Activated CD4-positive, alpha-beta T cell treated with anti-CD3 and anti-CD28 coated beads, Interleukin-2, amount 50 U/mL, for 48 hours (primary cell): ENCODE results near the gene ABCA4.

Experiments
- DNase-seq, 2 experiments: peaks; one replicate each; pipeline ENCODE4 v3.0.0-alpha.2; 2020

The ABCA4 gene

DNA sequence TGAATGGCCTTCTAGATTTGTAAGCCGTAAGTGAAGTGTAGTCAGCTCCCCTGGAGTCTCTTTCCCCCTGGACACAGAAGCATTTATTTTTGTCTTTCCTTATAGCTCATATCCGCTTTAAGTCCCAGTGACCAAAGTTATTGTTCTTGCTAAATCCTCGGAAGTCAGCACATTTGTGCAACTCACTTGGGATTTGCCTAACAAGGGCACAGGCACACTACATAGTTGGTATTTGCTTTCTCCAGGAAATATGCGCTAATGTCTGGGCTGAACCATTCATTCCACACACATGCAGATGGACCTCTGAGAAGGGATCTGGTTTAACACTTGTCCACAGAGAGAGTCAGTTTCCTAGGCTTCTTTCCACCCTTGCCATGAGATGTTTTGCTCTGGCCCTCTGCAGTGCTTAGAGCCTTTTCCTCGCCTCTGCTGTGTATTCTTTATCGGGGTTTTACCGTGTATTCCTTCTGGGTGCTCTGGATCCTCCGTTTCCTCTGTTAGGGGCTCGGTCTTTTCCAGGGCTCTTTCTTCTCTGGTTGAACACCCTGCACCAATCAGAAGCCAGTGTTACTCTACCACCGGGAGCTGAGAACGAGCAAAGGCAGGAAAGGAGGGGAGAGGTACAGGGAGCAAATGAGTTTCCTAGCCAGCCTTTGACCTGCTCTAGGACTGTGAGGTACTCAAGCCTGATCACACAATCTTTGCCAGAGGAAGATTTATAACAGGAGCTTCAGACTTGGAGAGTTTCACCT, 72.4 kb downstream of the ABCA4 start:
- DNase-seq = no peak

DNA sequence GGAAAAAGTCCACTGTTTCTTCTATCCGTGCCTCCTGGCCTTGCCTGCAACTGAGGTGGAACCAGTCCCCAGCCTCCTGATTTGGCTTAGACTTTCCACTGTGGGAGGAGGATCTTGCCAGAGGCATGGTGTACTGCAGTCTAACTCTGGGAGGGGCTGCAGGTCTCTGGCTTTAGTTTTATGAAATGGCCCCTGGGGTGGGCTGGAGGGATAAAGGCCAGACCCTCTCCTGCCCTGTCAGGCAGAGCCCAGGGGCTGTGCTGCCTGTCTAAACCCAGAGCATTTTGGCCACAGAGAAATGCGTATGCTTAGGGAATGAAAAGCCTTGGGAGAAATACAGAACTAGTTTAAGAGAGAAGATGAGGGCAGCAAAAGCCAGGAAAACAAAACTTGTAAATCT, 73.0 kb downstream of the ABCA4 start:
- no peak for DNase-seq

DNA sequence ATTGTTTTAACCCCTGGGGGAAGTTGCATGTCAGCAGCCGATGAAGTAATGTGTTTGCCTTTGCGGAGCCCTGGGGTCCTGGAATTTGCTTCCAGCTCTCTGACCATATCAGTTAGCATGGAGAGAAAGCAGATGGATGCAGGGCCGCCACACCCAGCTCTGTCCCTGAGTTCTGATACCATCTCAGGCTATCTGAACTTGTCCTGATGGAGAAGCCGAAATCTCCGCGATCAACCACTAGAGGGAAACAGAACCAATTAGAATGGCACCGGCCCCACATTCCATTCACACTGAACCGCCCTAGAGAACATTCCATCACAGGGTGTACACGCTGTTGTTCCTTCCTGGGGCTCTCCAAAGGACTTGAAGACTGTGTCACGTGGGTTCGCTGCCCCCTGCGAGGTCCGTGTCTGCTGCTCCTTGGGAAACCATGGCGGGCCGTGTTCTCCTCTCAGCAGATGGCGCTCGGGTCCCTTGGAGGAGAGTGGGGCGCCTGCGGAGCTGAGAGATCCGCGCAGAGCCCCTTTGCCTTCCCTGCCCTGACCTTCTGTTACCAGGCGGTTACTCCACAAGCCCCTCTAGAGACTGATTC, 75.4 kb downstream of the ABCA4 start:
- peak; percentile 39 to 53 for DNase-seq

DNA sequence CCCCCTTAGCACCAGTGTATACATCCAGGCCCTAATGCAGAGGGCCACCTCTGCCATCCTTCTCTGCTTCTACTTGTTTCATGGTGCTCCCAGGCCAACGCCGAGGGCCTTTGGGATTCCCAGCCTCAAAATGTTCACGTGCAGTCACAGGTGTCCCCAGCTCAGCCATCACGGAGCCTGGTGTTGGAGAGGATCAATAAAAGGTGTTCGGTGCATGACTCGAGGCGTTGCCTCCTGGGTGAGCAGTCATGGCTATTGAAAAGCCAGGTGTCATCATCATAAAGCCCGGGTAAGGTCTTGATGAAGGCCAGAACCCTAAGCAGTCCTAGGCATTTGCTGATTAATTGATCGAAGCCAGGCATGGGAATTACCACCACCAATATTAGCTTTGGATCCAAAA, 76.1 kb downstream of the ABCA4 start:
- DNase-seq = no peak

DNA sequence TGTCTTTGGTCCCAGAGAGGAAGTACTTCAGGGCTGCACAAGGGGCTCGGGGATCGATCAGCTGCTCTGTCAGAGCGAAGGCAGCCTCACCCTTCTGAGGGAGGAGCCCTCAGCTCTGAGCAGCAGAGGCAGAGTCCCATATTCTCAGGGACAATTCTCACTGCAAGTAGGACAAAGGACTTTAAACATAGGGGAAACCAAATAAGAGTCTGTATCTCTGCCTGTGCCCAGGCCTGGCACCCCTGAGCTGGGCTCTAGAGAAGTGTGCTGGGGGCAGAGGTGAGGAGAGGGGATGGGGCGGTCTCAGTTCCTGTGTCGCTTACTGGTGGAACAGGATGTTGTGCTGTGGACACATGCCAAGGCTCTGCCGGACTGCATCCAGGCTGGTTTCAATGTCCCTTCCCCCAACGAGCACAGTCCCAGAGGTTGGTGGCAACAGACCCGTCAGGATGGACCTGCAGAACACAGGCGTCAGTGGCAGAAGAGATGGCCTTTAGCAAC, 76.6 kb downstream of the ABCA4 start:
- DNase-seq = no peak

DNA sequence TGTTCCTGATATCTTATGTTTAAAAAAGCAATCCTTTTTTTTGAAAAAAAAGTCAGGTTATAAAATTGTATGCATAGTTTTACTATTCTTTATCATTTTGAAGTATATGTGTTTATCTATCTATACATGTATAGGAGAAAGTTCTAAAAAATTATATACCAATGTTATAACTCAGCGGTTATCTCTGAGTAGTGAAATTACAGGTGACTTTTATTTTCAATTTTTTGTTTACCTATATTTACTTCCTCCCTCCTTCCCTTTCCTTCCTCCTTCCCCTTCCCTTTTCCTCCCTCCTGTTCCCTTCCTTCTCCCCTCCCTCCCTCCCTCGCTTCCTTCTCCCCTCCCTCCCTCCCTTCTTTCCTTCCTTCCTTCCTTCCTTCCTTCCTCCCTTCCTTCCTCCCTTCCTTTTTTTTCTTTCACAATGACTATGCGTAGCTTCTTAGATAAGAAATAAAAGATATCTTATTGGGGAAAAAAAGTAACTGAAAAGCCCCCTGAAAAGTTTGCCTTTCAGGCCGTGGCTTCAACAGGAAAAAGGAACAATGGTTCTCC, 77.1 kb downstream of the ABCA4 start:
- DNase-seq = no peak

DNA sequence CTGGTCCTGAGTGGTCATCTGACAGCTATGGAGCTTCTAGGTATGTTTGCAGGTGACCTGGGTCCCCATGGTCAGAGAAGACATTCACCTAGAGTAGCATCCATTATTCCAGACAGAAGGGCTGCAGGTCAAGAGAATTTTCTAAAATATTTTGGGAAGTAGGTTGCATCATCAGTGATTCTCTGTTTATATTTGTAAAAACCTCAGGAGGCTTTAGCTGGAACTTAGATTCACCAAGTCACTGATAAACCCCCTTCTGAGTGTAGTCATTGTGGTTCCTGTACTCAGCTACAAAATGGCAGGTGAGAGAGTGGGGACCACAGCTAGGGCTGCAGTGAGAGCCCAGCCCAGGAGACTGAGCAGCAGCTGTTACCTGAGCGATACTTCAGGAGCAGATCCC, 78.6 kb downstream of the ABCA4 start:
- no peak for DNase-seq

DNA sequence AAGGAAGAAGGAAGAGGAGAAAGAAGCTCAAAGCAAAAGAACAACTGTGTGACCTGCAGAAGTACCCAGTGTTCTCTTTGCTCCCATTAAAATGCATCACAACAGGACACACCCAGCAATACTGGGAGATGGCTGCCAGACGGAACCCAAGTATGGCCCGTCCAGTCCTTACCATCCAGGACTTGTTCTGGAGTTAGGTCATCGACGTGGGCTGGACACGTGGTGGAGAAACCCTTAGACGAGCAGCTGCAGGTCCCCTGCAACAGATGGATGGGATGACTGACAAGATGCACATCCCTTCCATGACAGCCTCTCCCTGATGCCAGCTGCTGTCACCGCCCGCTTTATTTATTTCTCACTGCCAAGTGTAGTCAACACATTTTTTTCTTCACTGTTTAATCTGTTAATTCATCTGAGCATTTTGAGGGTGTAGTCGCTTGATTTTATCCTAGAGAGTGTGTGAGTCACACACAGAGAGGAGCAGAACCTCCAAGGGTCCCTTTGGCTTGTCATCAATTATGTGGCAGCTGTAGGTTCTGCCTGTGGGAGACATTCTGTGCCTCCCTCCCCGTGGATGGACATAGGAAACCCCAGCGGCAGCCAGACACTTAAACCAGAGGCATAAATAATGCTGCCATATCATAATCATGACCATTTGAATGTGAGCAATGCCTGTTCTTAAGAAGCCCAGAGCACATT, 80.9 kb downstream of the ABCA4 start:
- DNase-seq = no peak

DNA sequence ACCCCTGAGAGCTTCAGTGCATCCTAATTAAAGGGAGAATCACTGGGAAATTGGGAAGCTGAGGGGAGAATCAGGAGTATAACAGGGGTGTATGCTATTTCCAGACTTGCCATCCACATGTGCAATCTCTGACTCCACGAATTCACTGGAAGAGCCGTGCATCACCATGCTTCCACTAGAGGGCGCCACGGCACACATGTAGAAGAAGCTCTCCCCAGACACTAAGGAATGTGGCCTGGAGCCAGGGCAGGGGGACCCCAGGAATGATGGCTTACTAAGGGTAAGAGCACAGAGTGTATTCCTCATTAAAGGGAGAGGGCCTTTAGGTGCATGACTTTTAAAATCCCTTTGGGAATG, 81.5 kb downstream of the ABCA4 start:
- peak; percentile 67 to 72 for DNase-seq

DNA sequence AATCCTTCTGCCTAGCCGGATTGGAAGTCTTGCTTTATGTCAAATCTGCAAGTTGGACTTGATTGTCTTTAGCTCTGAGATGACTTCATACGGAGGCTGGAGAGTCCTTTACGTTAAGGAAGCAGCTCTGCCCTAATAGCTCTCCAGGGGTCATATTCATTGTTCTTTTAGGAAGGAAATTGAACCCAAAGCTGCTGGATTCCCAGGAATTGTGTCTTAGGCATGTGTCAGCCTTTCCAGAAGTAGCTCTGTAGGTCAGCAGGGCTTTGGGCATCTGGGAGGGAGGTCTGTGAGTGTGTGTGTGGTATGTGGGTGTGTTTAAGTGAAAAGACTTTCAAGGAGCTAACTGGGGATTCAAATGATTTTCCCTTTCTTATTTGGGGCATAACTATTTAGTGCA, 82.4 kb downstream of the ABCA4 start:
- no peak for DNase-seq

DNA sequence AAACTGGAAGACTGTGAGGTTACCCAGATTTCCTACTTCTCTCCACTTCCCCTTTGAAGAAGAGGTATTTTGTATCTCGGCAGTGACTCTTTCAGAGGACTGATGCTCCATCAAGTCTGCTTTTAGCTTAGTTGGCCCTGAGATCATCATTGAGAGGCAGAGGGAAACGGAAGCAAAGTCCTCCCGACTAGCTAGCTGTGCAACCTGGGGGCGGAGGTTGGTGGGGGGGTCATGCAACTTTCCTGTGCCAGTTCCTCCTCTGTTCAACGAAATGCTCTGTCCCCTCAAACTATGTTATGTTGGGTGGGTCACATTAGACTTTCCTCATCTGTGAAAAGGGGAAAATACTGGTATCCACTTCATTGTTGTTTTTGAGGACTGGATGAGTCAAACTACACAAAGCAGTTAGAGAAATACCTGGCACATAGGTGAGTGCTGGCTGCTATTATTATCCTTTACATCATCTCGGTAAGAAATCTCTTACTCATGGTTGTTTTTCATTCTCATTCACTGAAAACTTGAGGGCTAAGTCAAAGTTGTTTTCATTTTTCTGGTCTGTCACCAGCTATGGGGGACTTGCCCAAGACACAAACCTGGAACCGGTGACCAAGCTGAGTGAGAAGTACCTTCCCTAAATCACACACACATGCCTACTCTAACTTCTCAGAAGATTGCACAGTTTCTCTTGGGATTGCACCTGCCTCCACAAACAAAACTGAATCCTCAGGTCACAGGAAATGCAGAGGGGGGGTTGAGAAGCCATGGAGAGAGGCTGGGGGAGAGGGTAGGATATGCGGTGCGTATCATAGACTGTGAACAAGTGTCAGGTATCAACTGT, 83.3 kb downstream of the ABCA4 start:
- peak in 1 of 2 experiments; percentile 12 for DNase-seq

DNA sequence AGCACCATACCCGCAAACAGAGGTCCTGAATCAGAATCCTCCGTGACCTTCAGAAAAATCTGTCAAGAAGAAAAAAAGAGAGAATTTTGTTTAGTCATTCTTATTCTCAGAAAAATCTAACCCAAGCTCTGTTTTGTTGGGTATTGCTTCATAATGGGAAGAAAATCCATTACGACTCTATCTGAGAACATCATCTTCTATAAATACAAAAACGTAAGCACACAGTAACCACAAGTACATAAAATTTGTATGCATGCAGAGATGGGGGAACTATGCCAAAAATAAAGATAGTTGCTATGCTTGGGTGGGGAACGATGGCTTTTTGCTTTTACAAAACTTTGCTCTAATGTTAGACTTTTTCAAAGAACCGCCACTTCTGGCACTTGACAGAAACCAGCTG, 84.2 kb downstream of the ABCA4 start:
- DNase-seq = no peak

DNA sequence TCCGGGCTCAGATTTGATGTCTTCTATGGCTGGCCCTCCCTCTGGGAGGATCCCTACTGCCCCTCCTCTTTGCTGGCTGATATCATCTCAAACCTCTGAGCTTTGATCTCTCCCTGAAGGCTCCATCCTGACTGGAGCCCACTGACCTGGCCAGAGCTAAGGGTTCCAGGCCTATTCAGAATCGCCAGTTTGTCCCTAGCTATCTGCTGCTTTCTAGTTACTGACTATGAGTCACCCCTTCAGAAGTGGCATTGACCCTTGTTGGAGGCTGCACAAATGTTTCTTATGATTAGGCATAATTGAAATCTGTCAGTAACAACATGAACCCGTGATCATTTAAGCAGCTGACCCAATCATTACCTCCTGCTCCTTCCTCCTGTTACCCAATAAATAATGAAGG, 87.1 kb downstream of the ABCA4 start:
- no peak for DNase-seq

DNA sequence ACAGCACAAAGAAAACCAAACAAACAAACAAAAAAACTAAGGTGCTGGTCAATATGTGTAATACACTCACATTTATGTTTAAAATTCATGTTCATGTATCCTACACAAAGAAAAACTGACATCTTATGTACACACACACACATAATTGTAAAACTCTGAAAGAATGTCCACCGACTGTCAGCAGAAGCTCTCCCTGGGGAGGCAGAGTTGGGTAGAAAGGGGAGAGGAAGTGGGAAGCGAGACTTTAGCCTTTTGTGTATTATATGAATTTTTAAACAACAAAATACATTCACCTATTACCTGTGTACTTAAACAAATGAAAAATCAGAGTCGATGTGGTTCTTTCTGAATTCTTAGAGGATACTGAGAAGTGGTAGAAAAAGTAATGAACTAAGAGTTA, 88.3 kb downstream of the ABCA4 start:
- no peak for DNase-seq

DNA sequence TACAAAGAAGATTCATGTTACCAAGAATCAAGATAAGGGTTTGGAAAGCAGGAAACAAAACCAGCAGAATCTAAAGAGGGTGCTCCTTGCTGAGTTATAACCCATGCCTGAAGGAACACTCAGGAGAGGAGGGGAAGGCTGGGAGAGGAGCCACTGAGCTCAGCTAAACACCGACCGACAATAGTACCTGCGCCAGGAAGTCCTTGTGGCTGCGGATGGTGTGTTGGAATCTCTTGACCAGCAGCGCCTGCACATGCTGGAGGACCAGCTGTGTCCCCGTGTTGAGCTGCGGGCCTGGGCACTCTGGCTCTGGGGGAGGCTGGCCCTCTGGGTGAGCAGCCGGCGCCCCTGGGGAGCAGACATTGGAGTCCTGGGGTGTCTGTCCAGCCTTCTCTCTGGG, 89.4 kb downstream of the ABCA4 start:
- DNase-seq = no peak

DNA sequence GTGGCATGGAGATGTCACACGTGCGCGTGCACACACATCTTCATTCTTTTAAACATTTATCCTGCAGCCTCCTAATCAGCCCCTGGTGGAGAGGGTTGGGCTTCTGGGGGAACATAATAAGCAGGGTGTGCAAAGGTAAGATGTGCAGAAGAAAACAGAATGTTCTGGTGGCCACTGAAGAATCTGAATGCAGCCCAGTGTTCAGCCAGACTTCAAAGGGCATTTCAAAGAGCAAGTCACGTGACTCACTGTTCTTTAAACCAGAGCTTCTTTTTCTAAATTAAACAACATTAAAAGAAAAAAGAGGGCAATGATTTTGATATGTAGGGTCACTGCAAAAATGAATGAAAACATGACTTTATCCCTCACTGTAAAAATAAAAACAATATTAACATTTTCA, 89.8 kb downstream of the ABCA4 start:
- DNase-seq = no peak

DNA sequence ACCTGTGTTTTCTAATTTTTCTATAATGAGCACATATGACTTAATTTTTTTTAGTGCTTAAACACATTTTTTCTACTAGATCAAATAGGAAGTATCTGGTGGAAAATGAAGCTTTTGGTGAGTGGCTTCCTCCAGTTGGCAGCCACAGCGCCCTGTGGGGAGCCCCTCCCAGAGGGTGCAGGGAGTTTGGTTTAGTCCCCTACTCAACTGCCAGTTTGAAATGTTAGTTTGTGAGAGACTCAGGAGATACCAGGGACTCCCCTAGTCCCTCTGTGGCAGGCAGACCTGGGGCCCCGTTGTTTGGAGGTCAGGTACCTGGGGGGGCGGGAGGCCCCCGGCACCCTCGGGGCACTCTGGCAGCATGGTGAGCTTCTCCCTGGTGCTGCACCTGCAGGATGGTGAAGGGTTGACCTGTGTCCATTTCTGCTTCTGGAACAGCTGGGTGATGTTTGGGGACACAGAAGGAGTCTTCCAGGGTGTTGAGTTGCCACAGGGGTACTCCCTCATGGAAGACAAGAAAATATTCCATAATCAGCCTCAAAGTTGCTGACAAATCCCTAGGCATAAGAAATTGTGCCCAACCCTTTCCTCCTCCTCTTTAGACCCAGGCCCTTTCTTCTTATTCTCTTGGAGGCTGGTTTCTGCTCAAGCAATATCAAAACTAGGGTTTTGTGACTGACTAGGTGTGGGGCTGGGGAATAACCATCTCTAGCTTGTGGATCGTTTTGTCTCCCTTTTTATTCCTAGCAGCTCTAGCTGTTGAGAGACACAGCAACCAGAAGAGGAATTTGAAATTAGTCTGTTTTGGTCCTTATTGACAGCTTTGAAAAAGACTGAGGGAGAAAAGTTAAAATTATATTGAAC, 91.6 kb downstream of the ABCA4 start:
- DNase-seq = no peak

DNA sequence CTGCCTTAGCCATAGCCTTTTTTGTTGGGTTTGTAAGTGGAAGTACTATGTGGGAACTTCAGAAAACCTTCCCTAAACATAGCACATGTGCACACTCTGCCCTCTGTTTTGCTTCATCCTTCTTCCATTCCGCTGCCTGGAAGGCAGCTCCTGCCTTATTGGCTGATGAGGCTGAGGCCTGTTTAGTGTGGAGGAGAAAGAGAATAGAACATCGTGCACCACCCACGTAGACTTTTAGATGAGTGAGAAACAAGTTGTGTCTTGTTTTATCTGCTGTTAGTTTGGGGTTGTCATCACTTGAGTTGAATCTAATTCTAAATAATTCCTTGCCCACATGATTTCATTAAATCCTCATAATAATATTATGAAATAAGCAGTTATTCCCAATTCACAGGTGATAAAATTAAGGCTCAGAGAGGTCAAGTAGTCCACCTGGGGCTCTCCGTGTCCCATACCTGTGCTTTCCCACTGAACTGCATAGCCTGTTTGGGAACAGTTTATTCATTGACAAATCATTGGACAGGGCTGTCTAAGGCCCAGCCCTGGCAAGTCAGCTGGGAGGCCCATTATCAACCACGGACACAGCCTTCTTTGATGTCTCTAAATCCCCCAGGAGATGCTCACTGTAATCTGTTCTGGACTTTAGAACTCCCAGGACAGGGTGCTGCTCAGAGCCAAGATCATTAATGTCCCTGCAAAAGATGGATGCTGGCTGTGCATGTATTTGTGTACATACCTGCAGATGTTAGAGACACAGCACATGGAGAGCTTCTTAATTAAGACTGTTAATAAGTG, 93.0 kb downstream of the ABCA4 start:
- no peak for DNase-seq

DNA sequence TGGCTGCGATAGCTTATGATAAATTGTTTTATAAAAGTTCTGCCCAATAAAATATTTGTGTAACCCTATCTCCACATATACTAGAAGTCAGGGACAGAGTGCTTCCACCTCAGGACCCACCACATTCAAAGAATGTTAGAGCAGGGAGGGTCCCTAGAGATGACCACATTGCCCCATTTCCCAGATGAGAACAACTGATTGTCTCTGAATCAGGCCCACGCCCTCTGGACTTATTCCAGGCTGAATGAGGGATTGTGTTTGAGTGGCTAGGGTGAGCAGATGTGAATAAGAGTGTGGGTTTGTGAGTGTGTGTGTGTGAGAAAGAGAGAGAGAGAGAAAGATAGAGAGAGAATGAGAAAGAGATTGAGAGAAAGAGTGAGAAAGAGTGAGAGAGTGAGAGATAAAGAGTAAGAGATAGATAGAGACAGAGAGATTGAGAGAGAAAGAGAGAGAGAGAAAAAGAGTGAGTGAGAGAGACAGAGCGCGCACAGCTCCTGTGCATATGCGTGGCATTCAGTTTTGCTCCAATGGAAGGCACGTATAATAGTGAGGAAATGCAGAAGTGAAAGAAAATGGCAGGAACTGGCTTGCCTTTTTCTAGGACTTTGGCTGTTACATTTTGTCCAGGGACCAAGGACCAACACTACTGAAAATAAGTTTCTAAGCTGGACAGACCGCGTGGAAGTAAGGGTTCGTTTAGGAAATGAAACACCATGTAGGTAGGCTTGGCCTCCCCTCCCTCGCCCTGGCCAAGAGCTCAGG, 94.1 kb downstream of the ABCA4 start:
- no peak for DNase-seq
